Body of pancreas (tissue), 4 donors: ENCODE results near the gene WDR86.

Source experiments
- CTCF ChIP-seq, 7 experiments: fragments of 450-650 bp in 4 of 7; fragments of 200-600 bp in 3 of 7; sonication (generic) in 3 of 7; IDR thresholded peaks; one replicate each; pipeline ENCODE4 v1.5.1; 2016 to 2019; ENCODE audit warnings: antibody characterized with exemption in 7 of 7
- POLR2A ChIP-seq, 3 donors: fragments of 450-650 bp; IDR thresholded peaks; one replicate each; pipeline ENCODE4 v1.6.1; 2016; ENCODE audit warnings: antibody characterized with exemption in 3 of 3, mild to moderate bottlenecking in 2 of 3

DNA sequence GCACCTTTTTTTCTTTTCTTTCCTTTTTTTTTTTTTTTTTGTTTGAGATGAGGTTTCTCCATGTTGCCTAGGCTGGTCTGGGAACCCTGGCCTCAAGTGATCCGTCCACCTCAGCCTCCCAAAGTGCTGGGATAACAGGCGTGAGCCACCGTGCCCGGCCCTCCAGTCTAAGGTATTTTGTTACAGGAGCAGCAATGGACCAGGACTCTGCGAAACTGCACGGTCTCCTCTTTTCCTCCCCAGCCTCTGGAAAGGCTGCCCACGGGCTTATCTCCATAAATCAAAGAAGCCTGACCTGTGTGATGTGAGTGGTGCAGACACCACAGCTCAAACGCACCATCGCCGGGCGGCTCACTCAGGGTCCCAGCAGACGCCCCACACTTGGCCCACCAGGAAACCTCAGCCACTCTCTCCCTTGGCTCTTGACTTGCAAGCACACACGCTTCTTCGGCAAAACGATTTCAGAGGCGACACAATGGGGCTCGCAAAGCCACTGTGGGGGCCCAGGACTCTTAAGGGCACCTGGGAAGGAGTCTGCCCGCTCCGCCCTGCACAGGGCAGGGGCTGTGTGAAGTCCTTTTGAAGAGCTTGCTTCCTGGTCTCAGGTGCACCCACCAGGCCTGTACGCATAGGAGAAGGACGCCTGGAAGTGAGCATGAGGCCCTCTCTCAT lies 20.6 kb downstream of the WDR86 start:
- TF ChIP-seq CTCF (IDR thresholded peaks at IDR 0.05) (no peak), POLR2A (IDR thresholded peaks at IDR 0.05) (no peak)
